GM21737 (cell line): ENCODE data around the gene TBCA.
"Not testable (repeated sequence)": the region's sequence is repeated elsewhere in the genome, so short reads cannot be mapped to it uniquely, and the experiment has no call there.

Experiments
- ATAC-seq: cut with Tn5 transposase; IDR thresholded peaks from one replicate; pipeline ENCODE4 v1.9.1; 2021; ENCODE audit warnings: mild to moderate bottlenecking, moderate library complexity; ENCODE audit not compliant: unreplicated experiment

Gene TBCA

GRCh38 chr5:77773734-77774280 lies 2.3 kb downstream of the TBCA start:
- ATAC-seq: no peak

DNA sequence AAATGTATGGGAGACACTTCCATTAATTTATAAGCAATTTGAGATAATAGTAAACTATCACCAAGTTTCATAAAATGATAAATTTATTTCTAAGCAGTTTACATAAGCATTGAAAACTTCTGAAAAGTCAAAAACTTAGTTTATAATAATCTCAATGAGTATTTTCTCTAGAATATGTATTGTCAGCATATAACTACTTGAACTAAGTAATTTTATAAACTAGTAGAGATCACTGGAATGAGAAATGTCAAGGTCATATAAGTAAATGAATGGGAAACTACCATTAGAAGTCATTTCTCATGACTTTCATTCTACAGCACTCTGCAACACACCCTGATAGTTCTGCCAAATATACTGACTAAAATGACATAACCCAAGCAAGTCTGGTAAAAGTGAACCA lies 3.4 kb downstream of the TBCA start:
- ATAC-seq: no peak

GRCh38 chr5:77771452-77771851 lies 4.7 kb downstream of the TBCA start:
- no peak for ATAC-seq

- no peak for ATAC-seq
These were observed 5.7 kb downstream of the TBCA start for GRCh38 chr5:77770293-77771005.

GRCh38 chr5:77768978-77769377 lies 7.2 kb downstream of the TBCA start:
- no peak for ATAC-seq

DNA sequence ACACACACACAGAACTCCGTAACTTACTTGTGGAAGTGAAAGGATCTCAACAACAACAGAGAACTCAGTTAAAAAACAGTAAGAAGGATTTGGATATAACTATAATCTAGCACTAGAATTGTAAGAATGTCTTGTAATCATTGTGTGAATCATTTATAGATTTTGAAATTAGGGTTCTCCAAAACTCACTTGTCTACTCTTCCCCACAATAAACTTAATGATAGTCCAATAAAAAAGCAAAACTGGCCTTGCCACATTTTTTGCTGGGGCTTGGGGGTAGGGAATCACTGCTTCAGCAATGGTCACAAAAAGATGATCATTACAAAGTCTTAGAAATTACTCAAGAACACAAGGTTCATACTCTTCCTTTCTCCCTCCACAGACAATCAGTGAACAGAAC lies 8.8 kb downstream of the TBCA start:
- no peak for ATAC-seq

GRCh38 chr5:77761606-77762005 lies 14.5 kb downstream of the TBCA start:
- ATAC-seq: no peak

DNA sequence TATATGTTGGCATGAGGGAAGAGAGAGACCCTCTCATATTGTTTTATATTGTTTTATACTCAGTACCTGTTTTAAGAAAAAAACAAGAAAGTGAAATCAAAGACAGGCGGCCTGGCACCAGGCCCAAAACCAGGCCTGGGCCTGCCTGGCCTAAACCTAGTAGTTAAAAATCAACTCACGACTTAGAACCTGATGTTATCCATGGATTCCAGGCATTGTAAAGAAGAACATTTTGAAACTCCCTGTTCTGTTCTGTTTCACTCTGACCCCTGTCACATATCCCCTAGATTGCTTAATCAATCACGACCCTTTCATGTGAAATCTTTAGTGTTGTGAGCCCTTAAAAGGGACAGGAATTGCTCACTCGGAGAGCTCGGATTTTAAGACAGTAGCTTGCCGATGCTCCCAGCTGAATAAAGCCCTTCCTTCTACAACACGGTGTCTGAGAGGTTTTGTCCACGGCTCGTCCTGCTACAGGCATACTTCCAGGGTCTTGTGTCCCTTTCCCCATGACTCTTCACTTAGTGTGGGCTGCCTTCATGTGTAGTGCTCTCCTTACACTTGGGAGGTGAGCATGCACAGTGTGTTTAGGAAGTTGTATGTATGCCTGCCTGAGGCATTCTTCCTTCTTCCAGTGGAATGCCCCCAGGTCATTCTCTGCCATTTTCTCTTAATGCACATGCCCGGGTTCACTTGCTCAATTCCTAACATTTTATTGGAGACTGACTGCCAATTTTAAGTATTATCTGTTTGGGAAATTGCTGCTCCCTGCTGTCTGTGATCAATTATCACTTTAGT lies 17.8 kb downstream of the TBCA start:
- no peak for ATAC-seq

DNA sequence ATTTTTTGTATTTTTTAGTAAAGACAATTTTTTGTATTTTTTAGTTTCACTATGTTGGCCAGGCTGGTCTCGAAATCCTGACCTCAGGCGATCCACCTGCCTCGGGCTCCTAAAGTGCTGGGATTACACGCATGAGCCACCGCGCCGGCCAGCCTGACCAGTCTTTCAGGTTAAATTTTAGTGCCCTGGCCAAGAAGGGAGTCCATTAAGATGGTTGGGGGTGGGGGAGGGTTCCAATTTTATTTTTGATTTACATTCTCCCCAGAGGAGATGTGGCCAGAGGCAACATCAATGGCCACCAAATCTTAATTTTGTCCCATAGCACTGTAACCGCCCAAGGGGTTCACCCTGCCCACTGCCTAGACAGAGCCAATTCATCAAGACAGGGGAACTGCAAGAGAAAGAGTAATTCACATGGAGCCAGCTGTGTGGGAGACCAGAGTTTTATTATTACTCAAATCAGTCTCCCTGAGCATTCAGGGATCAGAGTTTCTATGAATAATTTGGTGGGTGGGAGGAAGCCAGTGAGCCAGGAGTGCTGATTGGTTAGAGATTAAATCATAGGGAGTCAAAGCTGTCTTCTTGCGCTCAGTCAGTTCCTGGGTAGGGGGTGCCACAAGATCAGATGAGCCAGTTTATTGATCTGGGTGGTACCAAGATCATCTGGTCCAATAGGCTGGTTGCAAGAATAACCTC lies 24.7 kb downstream of the TBCA start:
- no peak for ATAC-seq

GRCh38 chr5:77750928-77751327 lies 25.2 kb downstream of the TBCA start:
- ATAC-seq: not testable (repeated sequence)

- ATAC-seq: no peak
These were observed 28.0 kb downstream of the TBCA start for GRCh38 chr5:77748160-77748559.

- ATAC-seq: no peak
These were observed 32.0 kb downstream of the TBCA start for GRCh38 chr5:77744116-77744515.

DNA sequence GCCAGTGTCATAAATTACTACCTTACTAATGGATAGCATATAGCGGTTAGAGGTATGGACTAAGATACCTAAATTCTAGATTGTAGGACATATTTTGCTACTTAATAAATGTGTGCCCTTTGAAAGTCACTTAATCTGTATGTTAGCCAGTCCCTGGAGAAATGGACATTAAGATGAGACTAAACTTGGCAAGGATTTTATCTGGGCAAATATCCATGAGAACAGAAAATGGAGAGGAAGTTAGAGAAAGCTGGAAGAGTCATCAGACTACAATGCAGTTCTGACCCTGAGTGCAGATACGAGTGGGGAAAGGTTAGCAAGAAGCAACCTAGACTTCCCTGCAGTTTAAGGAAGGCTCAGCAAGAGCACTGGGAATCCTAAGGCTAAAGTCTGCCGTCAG lies 33.0 kb downstream of the TBCA start:
- ATAC-seq: no peak

- no peak for ATAC-seq
These were observed 34.5 kb downstream of the TBCA start for GRCh38 chr5:77741608-77742007.

- ATAC-seq: no peak
These were observed 41.3 kb downstream of the TBCA start for GRCh38 chr5:77734885-77735284.

DNA sequence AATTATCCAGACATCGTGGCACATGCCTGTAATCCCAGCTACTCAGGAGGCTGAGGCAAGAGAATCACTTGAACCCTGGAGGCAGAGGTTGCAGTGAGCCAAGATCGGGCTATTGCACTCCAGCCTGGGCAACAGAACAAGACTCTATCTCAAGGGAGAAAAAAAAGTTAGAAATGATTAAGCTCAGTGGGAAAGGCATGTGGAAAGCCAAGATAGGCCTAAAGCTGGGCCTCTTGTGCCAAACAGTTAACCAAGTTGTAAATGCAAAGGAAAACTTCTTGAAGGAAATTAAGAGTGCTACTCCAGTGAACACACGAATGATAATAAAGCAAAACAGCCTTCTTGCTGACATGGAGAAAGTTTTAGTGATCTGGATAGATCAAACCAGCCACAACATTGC lies 43.0 kb downstream of the TBCA start:
- no peak for ATAC-seq

DNA sequence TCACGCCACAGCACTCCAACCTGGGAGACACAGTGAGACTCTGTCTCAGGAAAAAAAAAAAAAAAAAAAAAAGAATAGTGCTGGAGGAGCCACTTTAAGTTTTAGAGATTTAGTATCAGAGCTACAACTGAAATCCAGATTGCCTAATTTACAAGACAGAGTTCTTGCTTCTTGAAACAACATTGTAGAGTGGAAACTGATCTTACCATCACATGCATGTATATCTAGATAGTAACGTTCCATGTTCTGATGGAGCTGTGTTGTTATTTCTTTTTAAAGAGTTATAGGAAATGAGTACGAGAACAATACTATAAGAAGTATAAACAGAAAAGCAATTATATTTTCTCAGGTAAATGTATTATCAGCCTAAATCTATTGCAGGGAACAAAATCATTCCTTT lies 48.9 kb downstream of the TBCA start:
- ATAC-seq: no peak

DNA sequence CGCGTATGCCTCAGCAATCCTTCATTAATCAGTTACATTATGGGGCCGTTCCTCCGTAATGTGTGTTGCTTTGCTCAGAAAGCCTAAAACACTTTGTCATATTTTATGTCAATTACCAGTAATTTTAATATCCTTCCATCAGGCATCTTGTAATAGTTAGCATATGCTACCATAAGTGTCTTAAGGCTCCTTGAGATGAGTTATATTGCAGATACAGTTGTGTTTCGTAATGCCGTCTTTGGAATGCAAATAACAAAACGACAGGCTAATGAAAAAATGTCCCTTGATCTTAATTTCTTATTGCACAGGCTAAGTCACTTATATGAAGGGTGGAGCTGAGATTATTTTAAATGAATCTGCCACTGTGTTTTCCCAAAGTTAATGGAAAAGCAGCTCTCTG lies 50.5 kb downstream of the TBCA start:
- ATAC-seq: no peak

DNA sequence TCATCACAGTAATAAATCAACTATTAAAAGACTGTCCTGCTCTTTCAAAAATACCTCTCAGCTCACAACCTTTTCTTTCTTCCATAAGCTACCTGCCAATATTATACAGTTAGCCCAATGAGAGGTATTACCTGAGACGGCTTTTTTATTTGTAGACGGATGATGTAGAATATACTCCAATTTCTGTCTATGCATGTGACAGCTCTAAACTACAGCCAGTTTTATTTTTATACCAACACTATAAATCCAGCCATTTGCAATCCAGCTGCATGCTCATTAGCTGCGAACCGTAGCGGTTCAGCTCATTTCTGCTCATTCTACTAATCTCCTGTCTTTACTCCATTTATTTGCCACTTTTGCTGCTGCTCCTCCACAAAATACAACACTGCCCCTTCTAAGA lies 51.2 kb downstream of the TBCA start:
- no peak for ATAC-seq

DNA sequence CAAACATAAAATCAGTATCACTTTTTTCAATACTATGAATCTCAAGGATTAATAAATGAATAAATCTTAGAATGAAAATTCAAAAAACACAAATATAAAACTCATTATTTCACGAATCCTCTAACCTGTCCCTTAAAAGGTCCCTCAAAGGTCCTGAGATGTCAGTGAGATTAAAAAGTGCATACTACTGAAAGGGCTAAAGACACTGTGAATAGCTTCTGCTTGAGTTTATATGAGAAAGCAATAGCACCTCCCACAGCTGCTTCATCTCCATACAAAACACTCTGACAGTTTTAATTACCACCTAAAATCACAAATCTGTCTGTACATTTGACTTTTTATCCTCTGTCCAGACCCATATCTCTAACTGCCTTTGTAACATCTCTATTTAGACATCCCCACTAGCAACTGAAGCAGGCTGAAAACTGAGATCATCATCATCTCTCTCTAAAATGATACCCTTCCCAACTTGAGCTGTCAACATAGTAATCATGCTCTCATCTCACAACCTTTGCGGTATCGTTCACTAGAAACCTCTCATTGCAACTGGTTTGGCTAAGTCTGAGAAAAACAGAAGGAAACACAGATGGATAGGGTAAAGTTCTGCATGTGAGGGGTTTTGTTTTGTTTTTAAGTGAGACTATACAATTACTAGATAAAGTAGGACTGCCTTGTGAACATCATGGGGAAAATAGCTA lies 56.3 kb downstream of the TBCA start:
- ATAC-seq: no peak
